ENCODE results near the gene MYO3B. TPM values are rescaled to one million over a fixed set of nuclear protein-coding genes. Genes with fewer than 3 reads are reported as not detected.

The MYO3B gene
- total RNA-seq, 2 experiments from 2014 or later = not detected

DNA sequence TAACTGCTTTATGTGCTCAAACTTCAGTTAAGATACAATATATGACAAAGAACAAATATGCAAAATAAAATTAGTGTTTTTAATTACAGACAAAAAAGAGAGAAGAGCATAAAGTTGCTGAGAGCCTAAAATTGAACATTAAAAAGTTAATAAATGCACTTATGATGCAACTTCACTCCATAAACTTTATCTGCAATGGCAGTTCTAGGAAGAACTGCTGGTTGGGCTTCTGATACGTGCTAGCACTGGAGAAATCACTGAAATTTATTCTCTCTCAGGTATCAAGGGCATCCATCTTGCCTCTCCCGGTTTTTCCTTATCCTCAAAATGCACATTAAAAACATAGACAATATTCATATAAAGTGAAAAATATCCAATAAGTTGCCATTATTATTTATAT is 35.7 kb downstream of the MYO3B start:
- intact Hi-C loops (cut with micrococcal nuclease; ENCODE audit: unreplicated experiment) = no loop called here
- Histone ChIP-seq H3K36me3 (ENCODE audit: insufficient read depth, low read length) (no peaks in the 10 kb centered on the region), H3K27ac (ENCODE audit: low read depth, low read length, poor library complexity, severe bottlenecking) (no peak overlapping the region), H3K9me2 (ENCODE audit: insufficient read depth, low read length) (no peaks in the 10 kb centered on the region), H3K9me3 (ENCODE audit: low read length) (no peaks in the 10 kb centered on the region), H3K4me1 (ENCODE audit: insufficient read depth, low read length, poor library complexity, severe bottlenecking) (no peaks in the 10 kb centered on the region), H4K20me1 (ENCODE audit: insufficient read depth, low read length) (no peaks in the 10 kb centered on the region), H3K4me3 (ENCODE audit: low read depth, low read length, poor library complexity, severe bottlenecking) (no peak overlapping the region), H2AFZ (ENCODE audit: low read length) (no peak overlapping the region), H3K4me2 (ENCODE audit: low read length) (no peak overlapping the region), H3K79me2 (ENCODE audit: insufficient read depth, low read depth, low read length) (no peaks in the 10 kb centered on the region)
- ChIA-PET POLR2A (no interaction called here), CTCF (ENCODE audit: unreplicated experiment) (no interaction called here)
- TF ChIP-seq EZH2phosphoT487 (IDR thresholded peaks at IDR 0.05; ENCODE audit: borderline replicate concordance, low read depth, low read length) = no peak
- TF ChIP-seq, protein P1, sequence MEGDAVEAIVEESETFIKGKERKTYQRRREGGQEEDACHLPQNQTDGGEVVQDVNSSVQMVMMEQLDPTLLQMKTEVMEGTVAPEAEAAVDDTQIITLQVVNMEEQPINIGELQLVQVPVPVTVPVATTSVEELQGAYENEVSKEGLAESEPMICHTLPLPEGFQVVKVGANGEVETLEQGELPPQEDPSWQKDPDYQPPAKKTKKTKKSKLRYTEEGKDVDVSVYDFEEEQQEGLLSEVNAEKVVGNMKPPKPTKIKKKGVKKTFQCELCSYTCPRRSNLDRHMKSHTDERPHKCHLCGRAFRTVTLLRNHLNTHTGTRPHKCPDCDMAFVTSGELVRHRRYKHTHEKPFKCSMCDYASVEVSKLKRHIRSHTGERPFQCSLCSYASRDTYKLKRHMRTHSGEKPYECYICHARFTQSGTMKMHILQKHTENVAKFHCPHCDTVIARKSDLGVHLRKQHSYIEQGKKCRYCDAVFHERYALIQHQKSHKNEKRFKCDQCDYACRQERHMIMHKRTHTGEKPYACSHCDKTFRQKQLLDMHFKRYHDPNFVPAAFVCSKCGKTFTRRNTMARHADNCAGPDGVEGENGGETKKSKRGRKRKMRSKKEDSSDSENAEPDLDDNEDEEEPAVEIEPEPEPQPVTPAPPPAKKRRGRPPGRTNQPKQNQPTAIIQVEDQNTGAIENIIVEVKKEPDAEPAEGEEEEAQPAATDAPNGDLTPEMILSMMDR (conservative IDR thresholded peaks at IDR 0.05; ENCODE audit: low read length) = no peak
- DNase-seq (ENCODE audit: low spot score) = no peak
- BruUV-seq (replicated peaks) = no TSS peak

DNA sequence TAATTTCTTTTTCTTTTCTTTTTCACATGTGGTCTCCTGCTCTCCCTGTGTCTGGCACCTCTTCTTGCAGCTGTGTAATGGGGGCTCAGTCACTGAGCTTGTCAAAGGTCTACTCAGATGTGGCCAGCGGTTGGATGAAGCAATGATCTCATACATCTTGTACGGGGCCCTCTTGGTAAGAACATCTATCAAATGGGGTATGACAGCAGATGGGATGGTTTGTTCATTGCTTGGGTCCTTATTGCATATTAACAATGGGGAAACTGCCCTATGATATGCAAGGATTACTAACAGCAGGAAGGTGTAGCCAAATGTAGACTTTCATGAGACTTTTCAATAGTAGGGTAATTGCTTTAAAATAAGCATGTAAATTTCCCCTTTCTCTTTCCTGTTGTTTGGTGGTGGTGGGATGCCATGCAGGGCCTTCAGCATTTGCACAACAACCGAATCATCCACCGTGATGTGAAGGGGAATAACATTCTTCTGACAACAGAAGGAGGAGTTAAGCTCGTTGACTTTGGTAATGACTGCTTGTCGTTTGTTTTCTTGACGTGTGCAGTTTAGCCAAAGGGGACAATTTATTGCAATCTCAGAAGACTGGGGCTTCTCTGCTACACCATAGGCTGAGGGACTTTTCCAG is 36.5 kb downstream of the MYO3B start:
- TF ChIP-seq EZH2phosphoT487 (IDR thresholded peaks at IDR 0.05; ENCODE audit: borderline replicate concordance, low read depth, low read length) = no peak
- TF ChIP-seq, protein P1 (conservative IDR thresholded peaks at IDR 0.05; ENCODE audit: low read length) = no peak
- H3K9me3 ChIP-seq (ENCODE audit: low read length) = no peaks in the 10 kb centered on the region
- H3K4me1 ChIP-seq (ENCODE audit: insufficient read depth, low read length, poor library complexity, severe bottlenecking) = no peaks in the 10 kb centered on the region
- ChIA-PET POLR2A (no interaction called here), CTCF (ENCODE audit: unreplicated experiment) (no interaction called here)
- no peaks in the 10 kb centered on the region for H3K79me2 ChIP-seq (ENCODE audit: insufficient read depth, low read depth, low read length)
- no peaks in the 10 kb centered on the region for H3K9me2 ChIP-seq (ENCODE audit: insufficient read depth, low read length)
- no peak overlapping the region for H3K4me2 ChIP-seq (ENCODE audit: low read length)
- H2AFZ ChIP-seq (ENCODE audit: low read length) = no peak overlapping the region
- H3K36me3 ChIP-seq (ENCODE audit: insufficient read depth, low read length) = no peaks in the 10 kb centered on the region
- no peak for DNase-seq (ENCODE audit: low spot score)
- no peak overlapping the region for H3K27ac ChIP-seq (ENCODE audit: low read depth, low read length, poor library complexity, severe bottlenecking)
- intact Hi-C loops (cut with micrococcal nuclease; ENCODE audit: unreplicated experiment) = no loop called here
- H4K20me1 ChIP-seq (ENCODE audit: insufficient read depth, low read length) = no peaks in the 10 kb centered on the region
- BruUV-seq (replicated peaks) = no TSS peak
- H3K4me3 ChIP-seq (ENCODE audit: low read depth, low read length, poor library complexity, severe bottlenecking) = no peak overlapping the region

- intact Hi-C loops (cut with micrococcal nuclease; ENCODE audit: unreplicated experiment) = no loop called here
- Histone ChIP-seq H3K79me2 (ENCODE audit: insufficient read depth, low read depth, low read length) (no peaks in the 10 kb centered on the region), H3K27ac (ENCODE audit: low read depth, low read length, poor library complexity, severe bottlenecking) (no peak overlapping the region), H3K4me3 (ENCODE audit: low read depth, low read length, poor library complexity, severe bottlenecking) (no peak overlapping the region), H3K36me3 (ENCODE audit: insufficient read depth, low read length) (no peaks in the 10 kb centered on the region), H3K4me2 (ENCODE audit: low read length) (no peak overlapping the region), H2AFZ (ENCODE audit: low read length) (no peak overlapping the region), H4K20me1 (ENCODE audit: insufficient read depth, low read length) (no peaks in the 10 kb centered on the region), H3K9me3 (ENCODE audit: low read length) (no peaks in the 10 kb centered on the region), H3K4me1 (ENCODE audit: insufficient read depth, low read length, poor library complexity, severe bottlenecking) (no peaks in the 10 kb centered on the region), H3K9me2 (ENCODE audit: insufficient read depth, low read length) (no peaks in the 10 kb centered on the region)
- no peak for TF ChIP-seq EZH2phosphoT487 (IDR thresholded peaks at IDR 0.05; ENCODE audit: borderline replicate concordance, low read depth, low read length)
- TF ChIP-seq, protein P1 (conservative IDR thresholded peaks at IDR 0.05; ENCODE audit: low read length) = no peak
- CTCF ChIA-PET (ENCODE audit: unreplicated experiment) = no interaction called here
- POLR2A ChIA-PET = no interaction called here
- no TSS peak for BruUV-seq (replicated peaks)
- DNase-seq (ENCODE audit: low spot score) = no peak
These were observed 37.1 kb downstream of the MYO3B start for GRCh38 chr2:170215021-170215420.
